NCI-H2107 treated with DMSO at 0.1 percent for 48 hours (cell line): ENCODE measurements around the gene LIF.
"Not testable (repeated sequence)": the region's sequence is repeated elsewhere in the genome, so short reads cannot be mapped to it uniquely, and the experiment has no call there.

Source experiments
- DNase-seq: peaks from one replicate; lab custom pipeline; 2025; ENCODE audit not compliant: unreplicated experiment; lab: John Stamatoyannopoulos, UW

LIF gene

GRCh38 chr22:30228509-30229359, 17.8 kb downstream of the LIF start:
- DNase-seq, result no peak

DNA sequence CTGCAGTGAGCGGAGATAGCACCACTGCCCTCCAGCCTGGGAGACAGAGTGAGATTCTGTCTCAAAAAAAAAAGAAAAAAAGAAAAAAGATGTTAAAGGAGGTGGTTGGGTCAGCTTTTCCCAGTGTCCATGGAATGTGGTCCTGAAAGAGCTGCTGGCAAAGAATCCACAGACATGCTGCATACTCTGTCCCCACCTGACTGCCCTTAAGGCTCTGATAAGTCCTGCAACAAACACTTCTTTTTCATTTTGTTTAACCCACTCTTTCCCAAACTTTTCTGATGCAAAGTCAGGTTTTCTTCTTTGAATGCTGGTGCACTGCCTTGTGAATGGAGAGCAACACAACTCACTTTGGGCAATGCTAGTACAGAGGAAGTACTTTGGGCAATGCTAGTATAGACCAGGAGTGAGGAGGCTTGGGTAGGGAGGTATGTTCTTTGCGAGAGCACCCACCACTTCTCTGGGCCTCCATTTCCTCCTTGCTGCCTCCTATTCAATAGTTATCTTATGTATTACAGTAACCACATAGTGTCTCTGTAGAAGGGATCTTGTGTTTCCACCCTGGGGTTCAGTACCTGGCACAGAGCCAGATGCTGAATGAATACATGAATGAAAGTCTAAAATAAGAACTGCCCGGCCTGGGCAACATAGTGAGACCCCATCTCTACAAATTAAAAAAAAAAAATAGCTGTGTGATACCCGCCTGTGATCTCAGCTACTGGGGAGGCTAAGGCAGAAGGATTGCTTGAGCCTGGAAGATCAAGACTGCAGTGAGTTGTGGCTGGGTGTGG, 18.9 kb downstream of the LIF start:
- DNase-seq, result no peak

DNA sequence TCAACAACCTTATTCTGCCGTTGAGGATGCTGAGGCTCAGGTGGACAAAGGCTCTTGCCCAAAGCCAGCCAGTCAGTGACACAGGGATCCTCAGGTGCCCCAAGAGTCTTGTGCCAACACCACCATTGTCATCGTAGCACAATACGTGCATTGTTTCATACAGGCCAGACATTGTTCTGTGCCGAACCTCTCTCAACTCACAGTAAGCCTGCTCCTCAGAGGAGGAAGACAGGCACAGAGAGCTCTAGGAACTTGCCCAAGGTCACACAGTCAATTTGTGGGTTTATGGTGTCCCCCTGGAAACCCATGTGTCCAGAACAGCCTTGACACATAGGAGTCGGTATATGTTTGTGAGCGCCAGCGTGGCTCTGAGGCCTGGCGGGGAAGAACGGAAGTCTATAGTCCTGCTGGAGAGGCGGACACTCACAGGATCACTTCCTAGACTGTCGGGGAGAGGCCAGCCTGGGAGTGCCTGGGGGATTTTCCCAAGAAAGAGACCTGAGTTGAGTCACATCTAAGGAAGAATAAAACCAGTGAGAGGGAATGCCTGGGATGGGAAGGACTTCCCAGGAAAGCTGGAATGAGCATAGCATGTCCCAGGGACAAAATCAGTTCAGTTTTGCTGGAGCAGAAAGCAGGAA, 20.2 kb downstream of the LIF start:
- no peak for DNase-seq

- no peak for DNase-seq
These were observed 21.2 kb downstream of the LIF start for GRCh38 chr22:30225220-30225927.

GRCh38 chr22:30224161-30224857, 22.2 kb downstream of the LIF start:
- DNase-seq, result no peak

- no peak for DNase-seq
These were observed 23.3 kb downstream of the LIF start for GRCh38 chr22:30223303-30223702.

DNA sequence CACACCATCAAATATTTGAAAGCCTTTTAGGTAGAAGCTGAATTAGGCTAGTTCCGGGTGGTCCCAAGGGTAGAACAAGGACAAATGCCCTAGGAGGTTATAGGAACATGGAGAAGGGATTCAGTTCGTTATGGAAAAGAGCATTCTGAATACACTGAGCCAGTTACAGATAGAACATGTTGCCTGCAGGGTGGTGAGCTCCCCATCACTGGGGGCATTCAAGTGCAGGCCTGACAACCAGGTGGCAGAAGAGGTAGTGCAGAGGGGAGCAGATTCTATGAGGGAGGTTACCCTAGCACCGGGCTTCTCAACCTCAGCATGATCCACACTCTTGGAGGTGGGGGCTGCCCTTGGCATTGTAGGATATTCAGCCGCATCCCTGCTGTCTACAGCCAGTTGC, 24.2 kb downstream of the LIF start:
- no peak for DNase-seq

GRCh38 chr22:30221121-30221992, 25.2 kb downstream of the LIF start:
- DNase-seq, result no peak

DNA sequence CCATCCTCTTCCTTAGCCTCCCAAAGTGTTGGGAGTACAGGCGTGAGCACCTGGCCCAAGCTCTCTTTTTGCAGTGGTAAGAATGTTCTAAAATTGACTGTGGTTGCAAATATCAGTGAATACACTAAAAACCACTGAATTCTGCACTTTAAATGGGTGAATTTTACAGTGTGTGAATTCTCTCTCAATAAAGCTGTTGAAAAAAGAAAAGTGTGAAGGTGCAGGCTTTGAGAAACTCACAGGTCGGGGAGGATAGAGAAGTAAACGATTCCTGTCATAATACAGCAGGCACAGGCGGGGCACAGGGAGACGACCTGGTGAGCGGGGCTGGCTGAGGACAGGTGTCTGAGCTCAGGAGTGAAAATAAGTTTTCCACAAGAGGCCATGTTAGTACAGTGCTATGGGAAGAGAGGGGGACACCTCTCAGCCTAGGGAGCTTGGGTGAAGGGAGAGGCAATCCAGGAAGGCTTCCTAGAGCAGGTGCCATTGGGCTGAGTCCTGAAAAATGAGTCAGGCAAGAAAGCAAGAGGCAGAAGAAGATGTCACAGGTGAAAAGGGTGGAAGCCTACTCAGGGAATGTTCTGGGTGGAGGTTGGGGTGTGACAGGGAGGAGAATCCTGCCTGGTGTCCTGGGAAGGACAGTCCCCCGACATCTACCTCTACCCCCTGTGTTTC, 26.1 kb downstream of the LIF start:
- DNase-seq, result no peak

DNA sequence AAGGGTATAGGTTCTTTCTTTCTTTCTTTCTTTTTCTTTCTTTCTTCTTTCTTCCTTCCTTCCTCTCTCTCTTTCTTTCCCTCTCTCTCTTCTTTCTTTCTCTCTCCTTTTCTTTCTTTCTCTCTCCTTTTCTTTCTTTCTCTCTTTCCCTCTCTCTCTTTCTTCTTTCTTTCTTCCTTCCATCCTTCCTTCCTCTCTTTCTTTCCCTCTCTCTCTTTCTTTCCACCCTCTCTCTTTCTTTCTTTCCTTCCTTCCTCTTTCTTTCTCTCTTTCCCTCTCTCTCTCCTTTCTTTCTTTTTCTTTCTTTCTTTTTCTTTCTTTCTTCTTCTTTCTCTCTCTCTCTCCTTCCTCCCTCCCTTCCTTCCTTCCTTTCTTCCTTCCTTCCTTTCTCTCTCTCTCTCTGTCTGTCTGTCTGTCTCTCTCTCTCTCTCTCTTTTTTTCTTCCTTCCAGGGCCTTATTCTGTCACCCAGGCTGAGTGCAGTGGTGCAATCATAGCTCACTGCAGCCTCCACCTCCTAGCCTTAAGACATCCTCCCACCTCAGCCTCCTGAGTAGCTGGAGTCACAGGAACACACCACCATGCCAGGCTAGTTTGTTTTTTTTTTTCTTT, 26.8 kb downstream of the LIF start:
- no peak for DNase-seq

- DNase-seq, result no peak
These were observed 27.4 kb downstream of the LIF start for GRCh38 chr22:30219049-30219654.

GRCh38 chr22:30217698-30218560, 28.6 kb downstream of the LIF start:
- DNase-seq, result no peak

GRCh38 chr22:30216710-30217109, 29.8 kb downstream of the LIF start:
- no peak for DNase-seq

- DNase-seq, result not testable (repeated sequence)
These were observed 30.3 kb downstream of the LIF start for GRCh38 chr22:30216272-30216671.

GRCh38 chr22:30214703-30215407, 31.7 kb downstream of the LIF start:
- DNase-seq, result peak; percentile 38

DNA sequence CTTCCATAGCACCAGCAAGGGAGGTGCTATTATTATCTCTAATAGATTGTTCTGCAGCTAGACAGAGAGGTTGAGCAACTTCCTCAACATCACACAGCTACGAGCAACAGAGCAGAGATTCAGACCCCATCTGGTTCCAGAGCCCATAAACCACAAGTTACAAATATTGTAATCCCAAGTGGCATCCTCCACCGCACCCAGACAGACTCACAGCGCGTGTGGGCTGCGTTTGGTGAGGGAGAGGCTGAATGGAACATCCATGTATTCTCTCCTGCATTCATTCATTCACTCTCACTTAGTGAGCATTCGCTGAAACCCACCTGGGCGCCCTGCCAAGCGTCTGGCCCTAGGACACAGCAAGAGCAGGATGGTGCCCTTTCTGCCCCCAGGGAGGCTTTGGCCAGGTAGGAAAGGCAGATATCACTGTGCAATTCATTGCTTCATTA, 33.5 kb downstream of the LIF start:
- no peak for DNase-seq
